Epithelial cell of esophagus (primary cell): ENCODE measurements around the gene HMGN4.
"Not testable (repeated sequence)": the region's sequence is repeated elsewhere in the genome, so short reads cannot be mapped to it uniquely, and the experiment has no call there.

Source experiments
- DNase-seq: peaks from one replicate; pipeline ENCODE4 v3.0.0; 2010; ENCODE audit warnings: low read depth
- H3K4me3 ChIP-seq: 2 replicates; pipeline ENCODE4 v1.5.1; 2011; ENCODE audit warnings: mild to moderate bottlenecking, low read length, control low read depth
- TF ChIP-seq, protein P1 (sequence below): IDR thresholded peaks from 2 replicates; pipeline ENCODE4 v1.5.1; 2011; ENCODE audit warnings: low read depth, mild to moderate bottlenecking, low read length, control low read depth, inconsistent platforms; ENCODE audit not compliant: insufficient read depth; ENCODE audit errors: missing control alignments

Gene HMGN4

GRCh38 chr6:26514984-26515383, 23.2 kb upstream of the HMGN4 start:
- no peak for DNase-seq
- H3K4me3 ChIP-seq, result no peak overlapping the region
- TF ChIP-seq, protein P1, sequence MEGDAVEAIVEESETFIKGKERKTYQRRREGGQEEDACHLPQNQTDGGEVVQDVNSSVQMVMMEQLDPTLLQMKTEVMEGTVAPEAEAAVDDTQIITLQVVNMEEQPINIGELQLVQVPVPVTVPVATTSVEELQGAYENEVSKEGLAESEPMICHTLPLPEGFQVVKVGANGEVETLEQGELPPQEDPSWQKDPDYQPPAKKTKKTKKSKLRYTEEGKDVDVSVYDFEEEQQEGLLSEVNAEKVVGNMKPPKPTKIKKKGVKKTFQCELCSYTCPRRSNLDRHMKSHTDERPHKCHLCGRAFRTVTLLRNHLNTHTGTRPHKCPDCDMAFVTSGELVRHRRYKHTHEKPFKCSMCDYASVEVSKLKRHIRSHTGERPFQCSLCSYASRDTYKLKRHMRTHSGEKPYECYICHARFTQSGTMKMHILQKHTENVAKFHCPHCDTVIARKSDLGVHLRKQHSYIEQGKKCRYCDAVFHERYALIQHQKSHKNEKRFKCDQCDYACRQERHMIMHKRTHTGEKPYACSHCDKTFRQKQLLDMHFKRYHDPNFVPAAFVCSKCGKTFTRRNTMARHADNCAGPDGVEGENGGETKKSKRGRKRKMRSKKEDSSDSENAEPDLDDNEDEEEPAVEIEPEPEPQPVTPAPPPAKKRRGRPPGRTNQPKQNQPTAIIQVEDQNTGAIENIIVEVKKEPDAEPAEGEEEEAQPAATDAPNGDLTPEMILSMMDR, result no peak

- no peak overlapping the region for H3K4me3 ChIP-seq
- no peak for DNase-seq
- TF ChIP-seq, protein P1, result no peak
These were observed 21.4 kb upstream of the HMGN4 start for GRCh38 chr6:26516481-26517427.

GRCh38 chr6:26519359-26519758, 18.8 kb upstream of the HMGN4 start:
- DNase-seq, result no peak
- TF ChIP-seq, protein P1, result no peak
- no peak overlapping the region for H3K4me3 ChIP-seq

GRCh38 chr6:26520237-26520849, 17.8 kb upstream of the HMGN4 start:
- peak overlapping the region; percentile 33 for H3K4me3 ChIP-seq
- TF ChIP-seq, protein P1, result no peak
- no peak for DNase-seq

DNA sequence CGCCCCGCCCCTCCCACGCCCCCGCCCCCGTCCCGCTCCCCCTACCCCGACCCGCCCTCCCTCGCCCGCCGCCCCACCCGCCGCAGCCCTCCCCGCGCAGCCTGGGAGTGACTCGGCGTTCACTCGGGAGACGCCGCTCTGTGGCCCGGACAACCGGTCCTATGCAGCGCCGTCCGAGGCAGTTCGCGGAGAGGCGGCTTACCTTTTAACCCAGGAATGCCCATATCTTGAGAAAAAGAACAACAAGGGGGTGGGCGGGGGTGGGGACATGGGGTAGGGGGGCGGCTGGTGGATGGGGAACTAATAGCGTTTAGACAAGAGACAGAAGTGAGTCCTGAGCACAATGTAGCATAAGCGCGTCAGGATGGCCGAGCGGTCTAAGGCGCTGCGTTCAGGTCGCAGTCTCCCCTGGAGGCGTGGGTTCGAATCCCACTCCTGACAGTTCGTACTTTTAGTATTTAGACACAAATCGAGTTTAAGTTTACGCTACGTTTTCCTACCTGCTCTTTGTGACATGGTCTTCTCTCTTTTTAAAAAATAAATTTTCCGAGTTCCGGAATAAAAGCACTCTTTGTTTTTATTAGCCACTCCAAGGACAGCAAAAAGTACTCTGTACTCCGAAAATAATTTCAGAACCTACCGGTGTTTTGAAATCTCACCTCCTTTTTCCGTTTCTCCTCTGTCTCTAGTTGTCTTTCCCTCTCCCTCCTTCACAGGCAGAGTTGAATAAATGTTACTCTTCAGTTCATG, 17.1 kb upstream of the HMGN4 start:
- DNase-seq, result peak; percentile 86
- peak overlapping the region; percentile 52 for H3K4me3 ChIP-seq
- TF ChIP-seq, protein P1, result no peak

GRCh38 chr6:26521600-26522391, 16.4 kb upstream of the HMGN4 start:
- TF ChIP-seq, protein P1, result no peak
- peak overlapping the region; percentile 52 for H3K4me3 ChIP-seq
- DNase-seq, result peak; percentile 55

DNA sequence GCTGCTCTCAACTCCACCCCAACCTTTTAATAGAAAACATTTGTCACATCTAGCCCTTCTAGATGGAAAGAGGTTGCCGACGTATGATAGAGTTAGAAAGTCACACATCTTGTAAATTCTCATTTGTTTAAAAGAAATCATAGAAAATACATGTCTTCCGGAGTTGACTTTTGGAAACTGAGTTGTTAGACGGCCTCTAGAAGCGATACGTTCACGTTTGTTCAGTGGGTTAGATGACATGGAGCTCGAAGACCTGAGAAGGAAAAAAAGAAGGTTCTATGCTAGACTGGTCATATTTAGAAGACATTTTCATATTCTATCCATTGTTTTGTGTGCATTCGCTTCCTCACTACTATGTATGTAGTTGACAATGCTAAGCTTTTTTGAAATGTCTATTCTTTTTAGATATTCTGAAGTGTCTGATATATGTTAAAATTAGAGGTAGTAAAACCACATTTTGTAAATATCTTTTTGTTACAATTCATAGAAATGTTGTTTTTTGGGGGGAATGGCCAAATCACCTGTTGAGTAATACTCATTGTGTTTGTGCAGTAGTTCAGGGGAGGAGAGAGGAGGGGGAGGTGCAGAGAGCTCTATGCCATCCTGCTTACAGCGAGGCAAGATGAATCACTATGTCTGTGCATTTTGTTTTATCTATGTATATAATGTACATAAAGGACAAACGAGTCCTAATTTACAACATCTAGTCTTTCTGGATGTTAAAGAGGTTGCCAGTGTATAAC, 15.5 kb upstream of the HMGN4 start:
- peak overlapping the region; percentile 52 for H3K4me3 ChIP-seq
- peak; percentile 62 for DNase-seq

- not testable (repeated sequence) for H3K4me3 ChIP-seq, DNase-seq
These were observed 13.9 kb upstream of the HMGN4 start for GRCh38 chr6:26524314-26524713.
